NCI-H446 (cell line): ENCODE data around the gene ZFYVE26.

Source experiments
- DNase-seq, 2 experiments: peaks; one replicate each; lab custom pipeline; 2025; lab: John Stamatoyannopoulos, UW

The ZFYVE26 gene

GRCh38 chr14:67815573-67816225, 691 bp downstream of the ZFYVE26 start:
- DNase-seq, result no peak

- no peak for DNase-seq
Observed at GRCh38 chr14:67814821-67815220, 1.6 kb downstream of the ZFYVE26 start.

- DNase-seq, result no peak
Observed at GRCh38 chr14:67806246-67806645, 10.1 kb downstream of the ZFYVE26 start.

- DNase-seq, result no peak
Observed at GRCh38 chr14:67800743-67801142, 15.6 kb downstream of the ZFYVE26 start.

GRCh38 chr14:67798731-67799130, 17.7 kb downstream of the ZFYVE26 start:
- DNase-seq, result no peak

GRCh38 chr14:67787673-67788072, 28.7 kb downstream of the ZFYVE26 start:
- DNase-seq, result no peak

GRCh38 chr14:67785270-67786109, 30.9 kb downstream of the ZFYVE26 start:
- no peak for DNase-seq

GRCh38 chr14:67784244-67784823, 32.1 kb downstream of the ZFYVE26 start:
- no peak for DNase-seq

GRCh38 chr14:67782090-67782489, 34.3 kb downstream of the ZFYVE26 start:
- no peak for DNase-seq

GRCh38 chr14:67778792-67779191, 37.6 kb downstream of the ZFYVE26 start:
- DNase-seq, result no peak

- DNase-seq, result no peak
Observed at GRCh38 chr14:67776653-67777322, 39.6 kb downstream of the ZFYVE26 start.

GRCh38 chr14:67773844-67774377, 42.5 kb downstream of the ZFYVE26 start:
- DNase-seq, result no peak

GRCh38 chr14:67768219-67768618, 48.2 kb downstream of the ZFYVE26 start:
- DNase-seq, result no peak

GRCh38 chr14:67766035-67766680, 50.2 kb downstream of the ZFYVE26 start:
- DNase-seq, result no peak

GRCh38 chr14:67765192-67765834, 51.1 kb downstream of the ZFYVE26 start:
- no peak for DNase-seq

- no peak for DNase-seq
Observed at GRCh38 chr14:67764496-67764895, 51.9 kb downstream of the ZFYVE26 start.

GRCh38 chr14:67763158-67763822, 53.1 kb downstream of the ZFYVE26 start:
- DNase-seq, result no peak

GRCh38 chr14:67762051-67762450, 54.3 kb downstream of the ZFYVE26 start:
- no peak for DNase-seq

- DNase-seq, result no peak
Observed at GRCh38 chr14:67759916-67760315, 56.5 kb downstream of the ZFYVE26 start.

GRCh38 chr14:67757175-67757574, 59.2 kb downstream of the ZFYVE26 start:
- DNase-seq, result no peak

GRCh38 chr14:67756496-67756895, 59.9 kb downstream of the ZFYVE26 start:
- no peak for DNase-seq
